Vagina (tissue), 2 donors: Measurements from ENCODE around the gene NBPF4. TPM values are rescaled to one million over a fixed set of nuclear protein-coding genes. Genes with fewer than 3 reads are reported as not detected.

Experiments
- DNase-seq, 2 donors: peaks; one replicate each; pipeline ENCODE4 v3.0.0-alpha.2; 2017; ENCODE audit errors: extremely low spot score in 2 of 2
- H3K27ac ChIP-seq: fragments of 200-600 bp; sonication (generic); one replicate; pipeline ENCODE4 v1.5.1; 2019
- H3K27me3 ChIP-seq: fragments of 200-600 bp; sonication (generic); one replicate; pipeline ENCODE4 v1.5.1; 2019
- H3K36me3 ChIP-seq, 2 donors: fragments of 200-600 bp; sonication (generic); one replicate each; pipeline ENCODE4 v1.5.1; 2017 to 2019
- H3K4me1 ChIP-seq: fragments of 200-600 bp; sonication (generic); one replicate; pipeline ENCODE4 v1.5.1; 2019
- H3K4me3 ChIP-seq, 2 donors: fragments of 200-600 bp; sonication (generic); 1 replicate in 1 of 2; 2 replicates in 1 of 2; pipeline ENCODE4 v1.5.1; 2016 to 2019
- H3K9me3 ChIP-seq: fragments of 200-600 bp; sonication (generic); one replicate; pipeline ENCODE4 v1.5.1; 2019
- CTCF ChIP-seq, 3 experiments: fragments of 450-650 bp in 2 of 3; fragments of 200-600 bp in 1 of 3; sonication (generic) in 1 of 3; IDR thresholded peaks; one replicate each; pipeline ENCODE4 v1.5.1; 2017 to 2019; ENCODE audit warnings: antibody characterized with exemption in 3 of 3, mild to moderate bottlenecking in 2 of 3, moderate library complexity in 2 of 3
- POLR2A ChIP-seq, 2 donors: fragments of 450-650 bp; IDR thresholded peaks; one replicate each; pipeline ENCODE4 v1.6.1; 2017; ENCODE audit warnings: antibody characterized with exemption in 2 of 2, mild to moderate bottlenecking in 2 of 2, moderate library complexity in 2 of 2
- POLR2AphosphoS5 ChIP-seq, 2 donors: sonication (generic); formaldehyde crosslinking; IDR thresholded peaks; one replicate each; pipeline ENCODE4 v1.9.0; 2017; ENCODE audit warnings: antibody characterized with exemption in 2 of 2, mild to moderate bottlenecking in 2 of 2, low read depth in 1 of 2; ENCODE audit not compliant: insufficient read depth in 1 of 2
- intact Hi-C: fragments of 100-400 bp; cut with DNase I; formaldehyde crosslinking; loops from one replicate; pipeline ENCODE4 v1.15.1; 2023
- total RNA-seq: library from RNA; depleted of rRNA; stranded (reverse); fragments of >200 nt; gene quantifications from one replicate; pipeline ENCODE4 v1.2.3, GENCODE V29; 2016

NBPF4 gene
- total RNA-seq, 1 donor from 2014 or later: not detected

- Histone ChIP-seq H3K4me1 (peaks cover 19% of the 10 kb centered on the region), H3K27ac (peak within 1 kb of the TSS; percentile 97), H3K9me3 (no peaks in the 10 kb centered on the region), H3K27me3 (no peaks in the 10 kb centered on the region), H3K4me3 (peak within 1 kb of the TSS; percentile 84 to 93), H3K36me3 (peaks cover 0 to 8% of the 10 kb centered on the region in 2 donors)
- peak in 1 of 2 donors; percentile 89 for DNase-seq
- TF ChIP-seq POLR2AphosphoS5 (IDR thresholded peaks at IDR 0.05; ENCODE audit: insufficient read depth in 1 of 2, low read depth in 1 of 2) (peak in 1 of 2 donors; percentile 60), POLR2A (IDR thresholded peaks at IDR 0.05) (peak in 1 of 2 donors; percentile 17), CTCF (IDR thresholded peaks at IDR 0.05) (peak in 1 of 3 experiments; percentile 21)
- intact Hi-C loops: no loop called here
Observed at GRCh38 chr1:108199781-108200686, 43.8 kb downstream of the NBPF4 start, which contains the start of gene SLC25A24. Gene SLC25A24, minus strand, starts transcription at chr1:108200343. Its CDS starts 205 bp downstream, at chr1:108200138.

- Histone ChIP-seq H3K27me3 (no peaks in the 10 kb centered on the region), H3K4me1 (peaks cover 19% of the 10 kb centered on the region), H3K27ac (peak overlapping the region; percentile 97), H3K9me3 (no peaks in the 10 kb centered on the region), H3K4me3 (peak overlapping the region; percentile 84 to 93), H3K36me3 (peaks cover 0 to 16% of the 10 kb centered on the region in 2 donors)
- intact Hi-C loops: no loop called here
- no peak for DNase-seq
- TF ChIP-seq POLR2AphosphoS5 (IDR thresholded peaks at IDR 0.05; ENCODE audit: insufficient read depth in 1 of 2, low read depth in 1 of 2) (no peak), CTCF (IDR thresholded peaks at IDR 0.05) (no peak), POLR2A (IDR thresholded peaks at IDR 0.05) (no peak)
Observed at GRCh38 chr1:108199201-108199691, 44.6 kb downstream of the NBPF4 start.

GRCh38 chr1:108194051-108194450, 49.8 kb downstream of the NBPF4 start:
- H3K4me3 ChIP-seq: no peak overlapping the region
- H3K27ac ChIP-seq: no peak overlapping the region
- H3K36me3 ChIP-seq: peaks cover 0 to 16% of the 10 kb centered on the region in 2 donors
- H3K9me3 ChIP-seq: no peaks in the 10 kb centered on the region
- intact Hi-C loops: no loop called here
- H3K27me3 ChIP-seq: no peaks in the 10 kb centered on the region
- H3K4me1 ChIP-seq: peaks cover 19% of the 10 kb centered on the region
- TF ChIP-seq POLR2AphosphoS5 (IDR thresholded peaks at IDR 0.05; ENCODE audit: insufficient read depth in 1 of 2, low read depth in 1 of 2): no peak
- DNase-seq: no peak

- Histone ChIP-seq H3K36me3 (peaks cover 0 to 16% of the 10 kb centered on the region in 2 donors), H3K4me3 (no peak overlapping the region), H3K27ac (no peak overlapping the region), H3K27me3 (no peaks in the 10 kb centered on the region), H3K9me3 (no peaks in the 10 kb centered on the region), H3K4me1 (peaks cover 12% of the 10 kb centered on the region)
- no peak for DNase-seq
- intact Hi-C loops: no loop called here
- no peak for TF ChIP-seq CTCF (IDR thresholded peaks at IDR 0.05)
- TF ChIP-seq POLR2AphosphoS5 (IDR thresholded peaks at IDR 0.05; ENCODE audit: insufficient read depth in 1 of 2, low read depth in 1 of 2): no peak
- no peak for TF ChIP-seq POLR2A (IDR thresholded peaks at IDR 0.05)
Observed at GRCh38 chr1:108193333-108193732, 50.5 kb downstream of the NBPF4 start.

GRCh38 chr1:108192581-108192980, 51.3 kb downstream of the NBPF4 start:
- DNase-seq: no peak
- no peak overlapping the region for H3K4me3 ChIP-seq
- H3K9me3 ChIP-seq: no peaks in the 10 kb centered on the region
- peaks cover 5% of the 10 kb centered on the region for H3K4me1 ChIP-seq
- H3K27ac ChIP-seq: no peak overlapping the region
- H3K36me3 ChIP-seq: peaks cover 0 to 16% of the 10 kb centered on the region in 2 donors
- no peak for TF ChIP-seq CTCF (IDR thresholded peaks at IDR 0.05)
- no peak for TF ChIP-seq POLR2A (IDR thresholded peaks at IDR 0.05)
- no peak for TF ChIP-seq POLR2AphosphoS5 (IDR thresholded peaks at IDR 0.05; ENCODE audit: insufficient read depth in 1 of 2, low read depth in 1 of 2)
- H3K27me3 ChIP-seq: no peaks in the 10 kb centered on the region
- intact Hi-C loops: no loop called here
